GM19324 (cell line): ENCODE data around the gene NOXA1.
"Not testable (repeated sequence)": the region's sequence is repeated elsewhere in the genome, so short reads cannot be mapped to it uniquely, and the experiment has no call there.

ENCODE experiments used
- ATAC-seq: cut with Tn5 transposase; IDR thresholded peaks from one replicate; pipeline ENCODE4 v1.9.1; 2021; ENCODE audit warnings: mild to moderate bottlenecking, moderate library complexity; ENCODE audit not compliant: unreplicated experiment, low FRiP score

NOXA1 gene

GRCh38 chr9:137462986-137463930 is 40.1 kb downstream of the NOXA1 start:
- ATAC-seq: no peak

GRCh38 chr9:137463931-137464290 is 40.7 kb downstream of the NOXA1 start:
- ATAC-seq: no peak

GRCh38 chr9:137464291-137464999 is 41.3 kb downstream of the NOXA1 start:
- no peak for ATAC-seq

- no peak for ATAC-seq
Observed at GRCh38 chr9:137465000-137465719, 42.0 kb downstream of the NOXA1 start.

GRCh38 chr9:137465720-137466388 is 42.7 kb downstream of the NOXA1 start:
- ATAC-seq: no peak

- not testable (repeated sequence) for ATAC-seq
Observed at GRCh38 chr9:137466389-137467085, 43.3 kb downstream of the NOXA1 start.

GRCh38 chr9:137467161-137467581 is 44.0 kb downstream of the NOXA1 start:
- ATAC-seq: no peak

- no peak for ATAC-seq
Observed at GRCh38 chr9:137467896-137468295, 44.7 kb downstream of the NOXA1 start.

GRCh38 chr9:137470785-137471184 is 47.6 kb downstream of the NOXA1 start:
- ATAC-seq: no peak

GRCh38 chr9:137474271-137474670 is 51.1 kb downstream of the NOXA1 start:
- ATAC-seq: no peak

GRCh38 chr9:137475666-137476065 is 52.5 kb downstream of the NOXA1 start:
- ATAC-seq: no peak

GRCh38 chr9:137476856-137477255 is 53.7 kb downstream of the NOXA1 start:
- no peak for ATAC-seq

- no peak for ATAC-seq
Observed at GRCh38 chr9:137477778-137478612, 54.8 kb downstream of the NOXA1 start.

GRCh38 chr9:137478613-137478961 is 55.4 kb downstream of the NOXA1 start:
- no peak for ATAC-seq

- ATAC-seq: no peak
Observed at GRCh38 chr9:137478962-137479861, 56.0 kb downstream of the NOXA1 start.

- no peak for ATAC-seq
Observed at GRCh38 chr9:137479892-137480685, 56.9 kb downstream of the NOXA1 start.
